Thyroid gland (tissue), 4 donors: ENCODE results near the gene PTPN3. TPM values are rescaled to one million over a fixed set of nuclear protein-coding genes. Genes with fewer than 3 reads are reported as not detected.

Experiments used
- DNase-seq, 2 donors: peaks; one replicate each; pipeline ENCODE4 v3.0.0-alpha.2; 2019
- H3K27ac ChIP-seq, 3 donors: fragments of 200-600 bp; sonication (generic); 1 replicate in 2 of 3; 2 replicates in 1 of 3; pipeline ENCODE4 v1.5.1; 2016 to 2019; ENCODE audit warnings: mild to moderate bottlenecking in 1 of 3, moderate library complexity in 1 of 3
- H3K27me3 ChIP-seq: fragments of 200-600 bp; sonication (generic); one replicate; pipeline ENCODE4 v1.5.1; 2019
- H3K36me3 ChIP-seq, 2 donors: fragments of 200-600 bp; sonication (generic); one replicate each; pipeline ENCODE4 v1.5.1; 2016 to 2019
- H3K4me1 ChIP-seq, 2 donors: fragments of 200-600 bp; sonication (generic); one replicate each; pipeline ENCODE4 v1.5.1; 2017 to 2019
- H3K4me3 ChIP-seq, 3 donors: fragments of 200-600 bp; sonication (generic); replicated peaks in 1 of 3; 1 replicate in 2 of 3; 2 replicates in 1 of 3; pipeline ENCODE4 v1.5.1; 2016; ENCODE audit warnings: mild to moderate bottlenecking in 1 of 3
- H3K9me3 ChIP-seq: fragments of 200-600 bp; sonication (generic); one replicate; pipeline ENCODE4 v1.5.1; 2017
- CTCF ChIP-seq, 6 experiments: fragments of 200-600 bp in 3 of 6; fragments of 450-650 bp in 3 of 6; sonication (generic) in 3 of 6; IDR thresholded peaks; one replicate each; pipeline ENCODE4 v1.5.1; 2016 to 2019; ENCODE audit warnings: antibody characterized with exemption in 6 of 6, mild to moderate bottlenecking in 2 of 6, inconsistent platforms in 1 of 6, moderate library complexity in 1 of 6
- POLR2A ChIP-seq, 2 donors: fragments of 450-650 bp; IDR thresholded peaks; one replicate each; pipeline ENCODE4 v1.6.1; 2017; ENCODE audit warnings: antibody characterized with exemption in 2 of 2, mild to moderate bottlenecking in 2 of 2, moderate library complexity in 1 of 2
- WGBS, 2 donors: methylation state at CpG; one replicate each; pipeline ENCODE4 v1.1.5; 2017; 5-methylcytosine and 5-hydroxymethylcytosine counted together
- intact Hi-C: fragments of 100-400 bp; cut with DNase I; formaldehyde crosslinking; loops from one replicate; pipeline ENCODE4 v1.15.1; 2023
- total RNA-seq, 4 donors: library from RNA; depleted of rRNA; stranded (reverse); fragments of >200 nt; gene quantifications; one replicate each; pipeline ENCODE4 v1.2.3, GENCODE V29; 2016

PTPN3 gene
- total RNA-seq, 4 donors from 2014 or later, result 18.6 to 22.0 (median 21.3) TPM

DNA sequence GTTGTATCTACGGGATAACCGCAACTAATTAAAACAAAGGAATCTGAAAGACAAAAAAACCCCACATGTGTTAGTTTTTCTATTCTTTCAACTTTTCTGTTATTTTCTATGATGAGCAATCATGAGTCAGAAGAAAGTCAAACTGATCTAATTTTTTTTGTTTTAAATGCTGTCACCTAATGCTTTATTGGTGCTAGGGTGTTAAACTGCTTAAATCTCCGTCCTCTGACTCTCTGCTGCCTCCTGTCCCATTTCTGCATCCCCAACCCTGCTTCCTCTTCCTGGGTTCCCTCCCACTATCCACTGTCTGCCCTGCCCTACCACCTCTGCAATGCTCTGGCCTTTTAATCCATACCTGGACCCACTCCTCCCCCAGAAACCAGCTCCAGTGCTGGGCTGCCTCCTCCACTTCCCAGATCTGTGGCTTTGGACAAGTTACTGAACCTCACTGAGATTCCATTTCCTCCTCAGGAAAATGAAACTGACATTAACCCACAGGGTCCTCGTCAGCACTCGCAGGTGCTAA lies 15.7 kb downstream of the PTPN3 start:
- H3K27me3 ChIP-seq, result no peaks in the 10 kb centered on the region

DNA sequence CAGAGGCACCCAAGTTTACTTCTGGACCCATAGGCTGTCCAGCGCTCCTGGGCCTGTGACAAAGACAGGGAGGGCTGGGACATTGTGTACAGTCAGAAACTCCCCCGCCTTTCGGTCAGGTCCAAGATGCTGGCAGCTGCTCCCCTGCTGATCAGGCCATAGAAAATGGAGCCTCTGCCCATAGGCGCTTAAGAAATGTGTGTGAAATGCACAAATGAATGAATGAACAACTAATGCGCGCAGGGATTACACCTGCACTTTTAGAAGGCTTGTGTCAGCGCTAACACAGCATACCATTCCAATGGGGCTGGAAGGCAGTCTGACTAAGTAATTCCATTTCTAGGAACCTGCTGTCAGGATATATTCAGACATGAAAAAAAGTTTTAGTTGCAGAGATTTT lies 16.3 kb downstream of the PTPN3 start:
- intact Hi-C loops, result no loop called here
- Histone ChIP-seq H3K27me3 (no peaks in the 10 kb centered on the region), H3K36me3 (no peaks in the 10 kb centered on the region), H3K4me1 (peaks cover 11 to 21% of the 10 kb centered on the region in 2 donors), H3K9me3 (no peaks in the 10 kb centered on the region), H3K27ac (no peak overlapping the region), H3K4me3 (no peak overlapping the region)
- WGBS, 2 donors, result 85 to 91% methylated on average over 5 to 7 of the region's 7 CpGs
- no peak for DNase-seq
- TF ChIP-seq POLR2A (IDR thresholded peaks at IDR 0.05) (no peak), CTCF (IDR thresholded peaks at IDR 0.05) (no peak)

More for the DNA sequence above, 15.7 kb downstream of the PTPN3 start:
- Histone ChIP-seq H3K9me3 (no peaks in the 10 kb centered on the region), H3K27ac (no peak overlapping the region), H3K36me3 (no peaks in the 10 kb centered on the region), H3K4me1 (peaks cover 5 to 15% of the 10 kb centered on the region in 2 donors), H3K4me3 (no peak overlapping the region)
- WGBS, 2 donors, result 78 to 93% methylated on average over 5 of the region's 5 CpGs
- intact Hi-C loops, result no loop called here
- no peak for DNase-seq
- no peak for TF ChIP-seq CTCF (IDR thresholded peaks at IDR 0.05)
- TF ChIP-seq POLR2A (IDR thresholded peaks at IDR 0.05), result no peak

GRCh38 chr9:109479822-109480221 lies 18.3 kb downstream of the PTPN3 start:
- Histone ChIP-seq H3K27me3 (no peaks in the 10 kb centered on the region), H3K36me3 (no peaks in the 10 kb centered on the region), H3K9me3 (no peaks in the 10 kb centered on the region), H3K27ac (no peak overlapping the region), H3K4me1 (peaks cover 14 to 37% of the 10 kb centered on the region in 2 donors), H3K4me3 (no peak overlapping the region)
- DNase-seq, result no peak
- intact Hi-C loops, result no loop called here
- 89 to 97% methylated on average over 2 of the region's 2 CpGs for WGBS, 2 donors
- no peak for TF ChIP-seq CTCF (IDR thresholded peaks at IDR 0.05)

DNA sequence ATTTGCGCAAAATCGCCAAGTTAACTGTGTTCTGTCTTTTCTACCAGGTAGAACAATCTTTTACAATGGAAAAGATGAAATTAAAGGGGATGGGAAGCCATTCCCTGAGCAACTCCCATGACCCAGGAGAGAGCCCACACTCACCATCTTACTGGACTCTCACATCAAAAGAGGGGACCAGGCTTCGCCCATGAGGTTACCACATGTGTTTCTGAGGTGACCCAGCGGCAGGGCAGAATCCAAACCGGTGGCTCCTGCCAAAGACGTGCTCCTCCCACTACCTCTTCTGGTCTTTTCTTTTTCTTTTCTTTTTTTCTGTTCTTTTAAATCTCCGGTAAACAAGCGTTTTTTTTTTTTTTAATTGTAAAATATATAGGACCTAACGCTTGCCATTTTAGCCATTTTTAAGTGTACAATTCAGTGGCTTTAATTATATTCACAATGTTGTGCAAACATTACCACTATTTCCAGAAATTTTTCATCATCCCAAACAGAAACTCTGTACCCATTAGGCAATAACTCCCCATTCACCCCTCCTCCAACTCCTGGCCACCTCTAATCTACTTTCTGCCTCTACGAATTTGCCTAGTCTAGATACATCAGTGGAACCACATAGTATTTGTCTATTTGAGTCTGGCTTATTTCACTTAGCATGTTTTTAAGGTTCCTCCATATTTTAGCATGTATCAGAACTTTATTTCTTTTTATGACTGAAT lies 19.3 kb downstream of the PTPN3 start:
- TF ChIP-seq CTCF (IDR thresholded peaks at IDR 0.05) (no peak), POLR2A (IDR thresholded peaks at IDR 0.05) (no peak)
- intact Hi-C loops, result no loop called here
- Histone ChIP-seq H3K36me3 (no peaks in the 10 kb centered on the region), H3K27ac (peak overlapping the region in 1 of 3 donors; percentile 77), H3K4me3 (no peak overlapping the region), H3K9me3 (no peaks in the 10 kb centered on the region), H3K27me3 (no peaks in the 10 kb centered on the region), H3K4me1 (peaks cover 20 to 43% of the 10 kb centered on the region in 2 donors)
- DNase-seq, result no peak
- 84 to 87% methylated on average over 10 of the region's 10 CpGs for WGBS, 2 donors

GRCh38 chr9:109478051-109478563 lies 20.0 kb downstream of the PTPN3 start:
- peaks cover 24 to 43% of the 10 kb centered on the region in 2 donors for H3K4me1 ChIP-seq
- H3K9me3 ChIP-seq, result no peaks in the 10 kb centered on the region
- H3K4me3 ChIP-seq, result no peak overlapping the region
- peak overlapping the region; percentile 75 to 84 (median 77) for H3K27ac ChIP-seq
- no peak for DNase-seq
- H3K36me3 ChIP-seq, result no peaks in the 10 kb centered on the region
- intact Hi-C loops, result no loop called here
- whole genome bisulfite sequencing, 2 donors, result 88 to 90% methylated on average over 7 of the region's 7 CpGs
- H3K27me3 ChIP-seq, result no peaks in the 10 kb centered on the region
- TF ChIP-seq CTCF (IDR thresholded peaks at IDR 0.05) (no peak), POLR2A (IDR thresholded peaks at IDR 0.05) (no peak)
